ENCODE results near the gene ROBO4.
A peak's percentile ranks its signal among the peaks of the same experiment; 100 is the strongest.

ROBO4 gene

GRCh38 chr11:124918950-124919349, 21.3 kb upstream of the ROBO4 start, which contains the start of gene HEPN1:
TSS of gene HEPN1 (plus strand) at chr11:124919250.
- no peak for TF ChIP-seq CTCF (IDR thresholded peaks at IDR 0.05; ENCODE audit: low read depth, low read length)
- no peak for DNase-seq (ENCODE audit: extremely low read depth, low read depth)

- no peak for TF ChIP-seq CTCF (IDR thresholded peaks at IDR 0.05; ENCODE audit: low read depth, low read length)
- no peak for DNase-seq (ENCODE audit: extremely low read depth, low read depth)
Measured at GRCh38 chr11:124917115-124917637, 19.5 kb upstream of the ROBO4 start.

- TF ChIP-seq CTCF (IDR thresholded peaks at IDR 0.05; ENCODE audit: low read depth, low read length), result no peak
- DNase-seq (ENCODE audit: extremely low read depth, low read depth), result no peak
Measured at GRCh38 chr11:124916370-124916710, 18.7 kb upstream of the ROBO4 start.

GRCh38 chr11:124915541-124916369, 18.1 kb upstream of the ROBO4 start:
- no peak for DNase-seq (ENCODE audit: extremely low read depth, low read depth)
- TF ChIP-seq CTCF (IDR thresholded peaks at IDR 0.05; ENCODE audit: low read depth, low read length), result no peak

- TF ChIP-seq CTCF (IDR thresholded peaks at IDR 0.05; ENCODE audit: low read depth, low read length), result no peak
- DNase-seq (ENCODE audit: extremely low read depth, low read depth), result no peak
Measured at GRCh38 chr11:124902616-124903015, 5.0 kb upstream of the ROBO4 start.

- peak; percentile 52 for DNase-seq (ENCODE audit: extremely low read depth, low read depth)
- no peak for TF ChIP-seq CTCF (IDR thresholded peaks at IDR 0.05; ENCODE audit: low read depth, low read length)
Measured at GRCh38 chr11:124900464-124900863, 2.8 kb upstream of the ROBO4 start.

GRCh38 chr11:124899383-124900145, 1.9 kb upstream of the ROBO4 start:
- TF ChIP-seq CTCF (IDR thresholded peaks at IDR 0.05; ENCODE audit: low read depth, low read length), result no peak
- no peak for DNase-seq (ENCODE audit: extremely low read depth, low read depth)

Data from AG09319 (cell line).